Progenitor cell of endocrine pancreas (in vitro differentiated cells): ENCODE measurements around the gene ACCSL. TPM values are rescaled to one million over a fixed set of nuclear protein-coding genes. Genes with fewer than 3 reads are reported as not detected.

Experiments used
- DNase-seq: peaks from one replicate; pipeline ENCODE4 v3.0.0; 2021; ENCODE audit warnings: low spot score; ENCODE audit not compliant: unreplicated experiment
- H3K27ac Mint-ChIP-seq: 2 replicates; pipeline ENCODE4 v1.8.0; 2021; ENCODE audit warnings: mild to moderate bottlenecking, moderate library complexity, mixed read lengths
- H3K27me3 Mint-ChIP-seq: 2 replicates; pipeline ENCODE4 v1.8.0; 2021; ENCODE audit warnings: mixed read lengths
- H3K36me3 Mint-ChIP-seq: 2 replicates; pipeline ENCODE4 v1.8.0; 2022; ENCODE audit warnings: mixed read lengths; ENCODE audit not compliant: insufficient read depth
- H3K4me1 Mint-ChIP-seq: 2 replicates; pipeline ENCODE4 v1.8.0; 2021; ENCODE audit warnings: low read depth, mixed read lengths
- H3K4me3 Mint-ChIP-seq: 2 replicates; pipeline ENCODE4 v1.8.0; 2021; ENCODE audit warnings: low read depth, mild to moderate bottlenecking, moderate library complexity, mixed read lengths
- H3K9me3 Mint-ChIP-seq: 2 replicates; pipeline ENCODE4 v1.8.0; 2021; ENCODE audit warnings: low read depth, mixed read lengths
- CTCF ChIP-seq: fragments of 200-600 bp; sonication (generic); IDR thresholded peaks from one replicate; pipeline ENCODE4 v1.5.0; 2021; ENCODE audit warnings: antibody characterized with exemption, mild to moderate bottlenecking; ENCODE audit not compliant: unreplicated experiment
- total RNA-seq: library from RNA; stranded (reverse); gene quantifications from 2 replicates; pipeline ENCODE4 v1.2.1, GENCODE V29; 2021

Gene ACCSL
- total RNA-seq, 1 donor from 2014 or later = not detected

DNA sequence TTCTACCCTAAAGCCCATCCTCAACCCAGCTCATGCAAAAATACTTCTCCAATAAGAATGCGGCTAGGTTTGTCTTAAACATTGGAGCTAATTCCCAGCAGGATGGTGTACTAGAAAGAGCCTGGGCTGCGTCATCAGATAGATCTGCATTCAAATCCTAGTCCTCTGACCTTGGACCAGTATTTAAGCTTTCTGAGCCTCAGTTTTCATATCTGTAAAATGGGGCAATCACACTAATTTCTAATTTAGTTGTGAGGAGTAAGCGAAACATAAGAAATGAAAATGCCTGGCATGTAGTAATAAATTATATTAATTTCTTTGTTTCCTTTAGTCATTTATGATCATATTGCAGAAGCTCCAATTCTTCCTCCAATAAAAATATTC is 32.2 kb upstream of the ACCSL start:
- H3K9me3 Mint-ChIP-seq = no peaks in the 10 kb centered on the region
- DNase-seq = no peak
- no peaks in the 10 kb centered on the region for H3K36me3 Mint-ChIP-seq
- no peak overlapping the region for H3K4me3 Mint-ChIP-seq
- no peak for TF ChIP-seq CTCF
- no peak overlapping the region for H3K27ac Mint-ChIP-seq
- H3K27me3 Mint-ChIP-seq = peaks cover 22% of the 10 kb centered on the region
- no peaks in the 10 kb centered on the region for H3K4me1 Mint-ChIP-seq

DNA sequence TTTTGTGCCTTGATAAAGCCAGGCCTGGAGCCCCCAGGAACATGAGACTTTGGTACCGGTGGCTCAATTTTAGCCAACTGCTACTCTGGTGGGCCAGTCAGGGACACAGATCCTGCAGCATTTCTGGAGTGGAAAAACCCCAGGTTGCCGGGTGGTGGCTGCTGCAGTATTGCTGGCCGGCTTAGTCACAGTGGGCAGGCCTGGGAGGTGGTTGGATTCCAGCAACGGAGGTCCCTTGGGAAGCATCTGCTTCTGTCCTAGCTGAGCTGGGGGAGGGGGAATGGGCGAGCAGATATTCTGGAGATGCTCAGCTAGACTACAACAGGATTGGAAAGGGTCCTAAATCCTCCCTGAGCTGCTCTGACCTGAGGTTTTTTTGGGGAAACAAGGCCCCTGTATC is 31.6 kb upstream of the ACCSL start:
- Mint-ChIP-seq H3K27me3 (peaks cover 25% of the 10 kb centered on the region), H3K36me3 (no peaks in the 10 kb centered on the region), H3K4me3 (no peak overlapping the region), H3K9me3 (peaks cover 2% of the 10 kb centered on the region), H3K27ac (no peak overlapping the region), H3K4me1 (no peaks in the 10 kb centered on the region)
- no peak for TF ChIP-seq CTCF
- no peak for DNase-seq

DNA sequence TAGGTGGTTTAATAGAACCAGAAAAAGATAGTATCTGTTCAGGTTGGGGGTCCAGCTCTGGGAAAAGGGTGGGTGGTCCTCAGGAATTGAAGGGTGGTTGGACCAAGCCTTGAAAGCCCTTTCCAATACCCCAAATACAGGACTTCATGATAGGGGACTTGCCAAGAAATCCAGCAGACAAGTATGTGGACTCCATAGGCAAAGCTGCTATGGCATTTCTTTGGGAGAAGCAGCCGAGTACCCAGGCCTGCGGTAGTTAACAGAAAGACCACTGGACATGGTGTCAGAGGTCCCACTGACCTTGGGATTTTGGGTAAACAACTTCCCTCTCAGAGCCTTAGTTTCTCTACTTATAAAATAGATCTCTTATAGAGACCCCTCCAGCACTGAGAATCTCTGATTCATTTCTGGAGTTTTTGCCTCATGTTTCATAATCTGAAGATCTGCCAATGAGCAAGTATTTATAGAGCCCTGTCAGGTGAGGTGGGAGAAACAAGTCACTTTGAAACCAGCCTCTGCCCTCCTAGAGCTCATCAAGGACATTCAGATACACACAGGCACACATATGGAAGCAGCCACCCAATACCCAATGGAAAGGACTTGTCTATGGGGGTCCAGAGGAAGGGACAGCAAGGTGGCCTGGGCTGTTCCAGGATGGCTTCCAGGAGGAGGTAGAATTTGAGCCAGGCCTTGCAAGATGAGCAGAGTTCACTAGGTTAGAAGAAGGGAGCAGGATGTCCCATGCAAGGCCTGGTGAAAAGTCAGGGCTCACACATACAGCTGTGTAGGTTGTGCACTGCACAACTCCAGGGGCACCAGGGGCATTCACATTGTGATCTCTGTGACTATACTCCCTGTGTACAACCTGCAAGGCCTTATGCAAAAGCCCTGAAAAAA is 31.0 kb upstream of the ACCSL start:
- no peaks in the 10 kb centered on the region for H3K4me1 Mint-ChIP-seq
- H3K4me3 Mint-ChIP-seq = no peak overlapping the region
- peaks cover 8% of the 10 kb centered on the region for H3K9me3 Mint-ChIP-seq
- H3K36me3 Mint-ChIP-seq = no peaks in the 10 kb centered on the region
- no peak for DNase-seq
- peaks cover 26% of the 10 kb centered on the region for H3K27me3 Mint-ChIP-seq
- H3K27ac Mint-ChIP-seq = no peak overlapping the region
- TF ChIP-seq CTCF = no peak

DNA sequence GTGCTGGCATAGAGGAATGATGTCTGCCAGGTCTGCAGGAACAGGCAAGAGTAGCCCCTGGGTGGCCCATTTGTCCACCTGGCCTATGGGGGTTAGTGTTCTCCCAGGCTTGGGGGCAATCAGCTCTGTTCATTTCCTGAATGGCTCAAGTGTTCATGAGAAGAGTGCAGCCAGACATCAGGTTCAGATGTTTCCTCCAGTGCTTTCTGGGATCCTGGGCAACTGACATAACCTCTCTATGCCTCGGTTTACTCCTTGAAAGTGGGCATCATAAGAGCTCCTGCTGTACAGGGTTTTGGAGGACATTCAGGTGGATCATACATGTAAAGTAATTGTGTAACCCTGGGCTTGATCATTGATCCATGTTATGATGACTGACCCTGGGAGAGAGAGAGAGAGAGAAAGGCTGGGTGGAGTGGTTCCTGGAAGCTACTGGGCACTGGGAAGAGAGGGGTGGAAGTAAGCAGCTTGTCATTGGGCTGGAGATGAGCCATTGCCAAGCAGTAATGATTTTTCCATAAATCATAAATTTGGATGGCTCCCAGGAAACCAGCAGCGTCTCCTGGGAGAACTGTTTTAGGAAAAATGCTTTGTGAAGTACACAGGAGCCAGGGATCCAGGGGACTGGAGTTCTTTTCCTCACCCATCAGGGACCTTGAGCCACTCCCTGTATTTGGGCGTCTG is 30.2 kb upstream of the ACCSL start:
- no peak for TF ChIP-seq CTCF
- no peaks in the 10 kb centered on the region for H3K4me1 Mint-ChIP-seq
- peaks cover 29% of the 10 kb centered on the region for H3K27me3 Mint-ChIP-seq
- DNase-seq = no peak
- H3K27ac Mint-ChIP-seq = no peak overlapping the region
- H3K9me3 Mint-ChIP-seq = peaks cover 16% of the 10 kb centered on the region
- H3K36me3 Mint-ChIP-seq = peaks cover 1% of the 10 kb centered on the region
- no peak overlapping the region for H3K4me3 Mint-ChIP-seq

DNA sequence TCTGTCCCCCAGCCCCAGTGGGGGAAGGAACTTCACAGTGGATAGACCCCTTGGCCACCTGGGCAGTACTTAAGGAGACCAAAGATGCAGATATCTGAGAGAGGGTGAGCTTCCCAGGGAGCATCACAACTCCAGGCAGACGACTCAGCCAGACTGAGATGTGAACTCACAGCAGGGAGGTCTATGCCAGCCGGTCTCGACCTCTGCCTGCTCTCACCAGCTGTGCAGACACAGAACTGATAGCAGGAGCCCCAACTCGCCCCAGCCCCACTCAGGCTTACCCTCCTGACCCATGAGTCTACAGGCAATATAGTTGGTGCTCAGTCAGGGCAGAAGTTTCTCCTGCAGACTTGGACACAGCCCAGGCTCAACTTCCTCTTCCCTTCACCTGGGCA is 29.7 kb upstream of the ACCSL start:
- Mint-ChIP-seq H3K27me3 (peaks cover 29% of the 10 kb centered on the region), H3K4me1 (no peaks in the 10 kb centered on the region), H3K9me3 (peaks cover 18% of the 10 kb centered on the region), H3K36me3 (peaks cover 2% of the 10 kb centered on the region), H3K27ac (no peak overlapping the region), H3K4me3 (no peak overlapping the region)
- no peak for TF ChIP-seq CTCF
- no peak for DNase-seq
